Peyer's patch (tissue), 4 donors: Measurements from ENCODE around the gene ASPDH.

Experiments
- POLR2A ChIP-seq, 2 donors: fragments of 450-650 bp; IDR thresholded peaks; one replicate each; pipeline ENCODE4 v1.5.1; 2017; ENCODE audit warnings: antibody characterized with exemption in 2 of 2, mild to moderate bottlenecking in 2 of 2, moderate library complexity in 2 of 2
- TF ChIP-seq, protein P1 (sequence below), 6 experiments: fragments of 450-650 bp in 4 of 6; fragments of 200-600 bp in 2 of 6; sonication (generic) in 1 of 6; IDR thresholded peaks; one replicate each; pipeline ENCODE4 v1.5.1; 2017 to 2019; ENCODE audit warnings: antibody characterized with exemption in 6 of 6, mild to moderate bottlenecking in 3 of 6, moderate library complexity in 1 of 6

DNA sequence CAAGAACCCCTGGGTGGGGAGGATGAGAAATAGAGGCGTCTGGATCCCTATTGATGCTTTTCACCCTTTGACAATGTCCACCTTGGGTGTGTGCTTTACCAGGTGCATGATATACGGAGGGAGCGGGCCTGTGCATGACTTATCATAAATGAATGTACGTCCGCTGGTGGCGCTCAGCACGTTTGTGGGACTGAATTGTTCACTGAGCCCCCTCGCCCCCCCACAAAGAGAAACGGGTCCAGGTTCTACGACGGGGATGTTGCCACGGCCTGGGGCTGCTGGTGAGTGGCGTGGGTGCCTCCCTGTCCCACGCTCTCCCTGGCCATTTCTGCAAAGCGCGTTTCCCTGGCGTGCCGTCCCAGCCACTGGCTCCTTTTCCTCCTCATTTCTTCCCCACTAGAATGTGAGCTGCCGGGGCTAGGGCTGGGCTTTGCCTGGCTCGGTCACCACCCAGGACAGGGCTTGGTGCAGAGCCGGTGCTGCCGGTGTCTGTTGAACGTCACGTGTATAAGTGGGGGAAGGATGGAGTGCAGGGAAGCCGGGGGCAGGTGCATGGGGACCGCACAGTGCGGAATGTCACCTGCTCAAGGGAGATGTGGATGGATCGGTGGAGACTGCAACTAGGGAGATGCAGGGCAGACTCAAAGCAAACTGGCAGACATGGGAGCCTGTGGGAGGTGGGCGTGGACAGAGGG lies 33.0 kb upstream of the ASPDH start:
- TF ChIP-seq, protein P1, sequence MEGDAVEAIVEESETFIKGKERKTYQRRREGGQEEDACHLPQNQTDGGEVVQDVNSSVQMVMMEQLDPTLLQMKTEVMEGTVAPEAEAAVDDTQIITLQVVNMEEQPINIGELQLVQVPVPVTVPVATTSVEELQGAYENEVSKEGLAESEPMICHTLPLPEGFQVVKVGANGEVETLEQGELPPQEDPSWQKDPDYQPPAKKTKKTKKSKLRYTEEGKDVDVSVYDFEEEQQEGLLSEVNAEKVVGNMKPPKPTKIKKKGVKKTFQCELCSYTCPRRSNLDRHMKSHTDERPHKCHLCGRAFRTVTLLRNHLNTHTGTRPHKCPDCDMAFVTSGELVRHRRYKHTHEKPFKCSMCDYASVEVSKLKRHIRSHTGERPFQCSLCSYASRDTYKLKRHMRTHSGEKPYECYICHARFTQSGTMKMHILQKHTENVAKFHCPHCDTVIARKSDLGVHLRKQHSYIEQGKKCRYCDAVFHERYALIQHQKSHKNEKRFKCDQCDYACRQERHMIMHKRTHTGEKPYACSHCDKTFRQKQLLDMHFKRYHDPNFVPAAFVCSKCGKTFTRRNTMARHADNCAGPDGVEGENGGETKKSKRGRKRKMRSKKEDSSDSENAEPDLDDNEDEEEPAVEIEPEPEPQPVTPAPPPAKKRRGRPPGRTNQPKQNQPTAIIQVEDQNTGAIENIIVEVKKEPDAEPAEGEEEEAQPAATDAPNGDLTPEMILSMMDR (IDR thresholded peaks at IDR 0.05), result no peak
- TF ChIP-seq POLR2A (IDR thresholded peaks at IDR 0.05), result no peak
